Colonic mucosa (tissue), 4 donors: ENCODE measurements around the gene ZEB2. TPM values are rescaled to one million over a fixed set of nuclear protein-coding genes. Genes with fewer than 3 reads are reported as not detected.
A peak's percentile ranks its signal among the peaks of the same experiment; 100 is the strongest.

Experiments used
- DNase-seq: peaks from one replicate; pipeline ENCODE4 v3.0.0-alpha.2; 2020
- H3K27ac ChIP-seq: fragments of 200-600 bp; one replicate; pipeline ENCODE4 v1.8.0; 2021
- H3K27me3 ChIP-seq: fragments of 200-600 bp; one replicate; pipeline ENCODE4 v1.8.0; 2021
- H3K36me3 ChIP-seq: fragments of 200-600 bp; one replicate; pipeline ENCODE4 v1.8.0; 2021
- H3K4me1 ChIP-seq: fragments of 200-600 bp; one replicate; pipeline ENCODE4 v1.8.0; 2021; ENCODE audit warnings: mild to moderate bottlenecking
- H3K4me3 ChIP-seq: fragments of 200-600 bp; one replicate; pipeline ENCODE4 v1.8.0; 2021
- H3K9ac ChIP-seq, 2 donors: one replicate each; pipeline ENCODE4 v1.7.0; 2013; ENCODE audit warnings: control low read depth in 2 of 2, low read depth in 2 of 2, low read length in 2 of 2
- H3K9me3 ChIP-seq: fragments of 200-600 bp; one replicate; pipeline ENCODE4 v1.8.0; 2021
- CTCF ChIP-seq: fragments of 200-600 bp; IDR thresholded peaks from one replicate; pipeline ENCODE4 v1.8.0; 2022; ENCODE audit warnings: antibody characterized with exemption, mild to moderate bottlenecking
- intact Hi-C: fragments of 100-400 bp; cut with DNase I; formaldehyde crosslinking; loops from one replicate; pipeline ENCODE4 v1.14.1; 2022
- total RNA-seq, 2 donors: library from RNA; stranded (reverse); fragmentation: NEBNext Ultra II Directional in 1 of 2; extraction: Animal tissue kit (Norgen Biotek cat#: 25700) in 1 of 2; gene quantifications; one replicate each; pipeline ENCODE4 v1.2.1, GENCODE V29; 2021
- donor health status: healthy.
- donor health status: DM: no; HTN: no; CAD: no.
- donor health status: DM: no; HTN: no; CAD: no.

ZEB2 gene
- total RNA-seq, 2 donors from 2014 or later: 17.4 to 29.6 TPM

GRCh38 chr2:144376460-144376859 is 143.5 kb downstream of the ZEB2 start:
- intact Hi-C loops: no loop called here
- TF ChIP-seq CTCF: no peak
- Histone ChIP-seq H3K4me3 (no peak overlapping the region), H3K27me3 (no peaks in the 10 kb centered on the region), H3K9me3 (no peaks in the 10 kb centered on the region), H3K4me1 (no peaks in the 10 kb centered on the region), H3K27ac (no peak overlapping the region), H3K36me3 (no peaks in the 10 kb centered on the region), H3K9ac (no peak overlapping the region)
- DNase-seq: no peak

GRCh38 chr2:144374163-144374661 is 145.7 kb downstream of the ZEB2 start:
- Histone ChIP-seq H3K4me1 (no peaks in the 10 kb centered on the region), H3K27me3 (no peaks in the 10 kb centered on the region), H3K36me3 (no peaks in the 10 kb centered on the region), H3K9me3 (no peaks in the 10 kb centered on the region), H3K9ac (no peak overlapping the region), H3K4me3 (no peak overlapping the region), H3K27ac (no peak overlapping the region)
- no peak for TF ChIP-seq CTCF
- intact Hi-C loops: no loop called here
- no peak for DNase-seq

GRCh38 chr2:144372410-144373080 is 147.4 kb downstream of the ZEB2 start:
- intact Hi-C loops: no loop called here
- H3K9ac ChIP-seq: peak overlapping the region in 1 of 2 donors; percentile 29
- DNase-seq: no peak

GRCh38 chr2:144370937-144371584 is 148.9 kb downstream of the ZEB2 start:
- intact Hi-C loops: no loop called here
- no peaks in the 10 kb centered on the region for H3K36me3 ChIP-seq
- no peaks in the 10 kb centered on the region for H3K27me3 ChIP-seq
- H3K9ac ChIP-seq: no peak overlapping the region
- H3K9me3 ChIP-seq: no peaks in the 10 kb centered on the region
- no peaks in the 10 kb centered on the region for H3K4me1 ChIP-seq
- H3K4me3 ChIP-seq: no peak overlapping the region
- DNase-seq: no peak
- H3K27ac ChIP-seq: no peak overlapping the region
- TF ChIP-seq CTCF: no peak

More at GRCh38 chr2:144372410-144373080, 147.4 kb downstream of the ZEB2 start:
- H3K9me3 ChIP-seq: no peaks in the 10 kb centered on the region
- no peak overlapping the region for H3K4me3 ChIP-seq
- no peaks in the 10 kb centered on the region for H3K4me1 ChIP-seq
- no peak for TF ChIP-seq CTCF
- no peaks in the 10 kb centered on the region for H3K27me3 ChIP-seq
- no peak overlapping the region for H3K27ac ChIP-seq
- no peaks in the 10 kb centered on the region for H3K36me3 ChIP-seq

GRCh38 chr2:144369416-144369815 is 150.5 kb downstream of the ZEB2 start:
- Histone ChIP-seq H3K4me1 (no peaks in the 10 kb centered on the region), H3K36me3 (no peaks in the 10 kb centered on the region), H3K9me3 (no peaks in the 10 kb centered on the region), H3K4me3 (no peak overlapping the region), H3K27me3 (no peaks in the 10 kb centered on the region), H3K27ac (no peak overlapping the region), H3K9ac (no peak overlapping the region)
- intact Hi-C loops: no loop called here
- no peak for TF ChIP-seq CTCF
- no peak for DNase-seq
